ENCODE data around the gene OSBP.

DNA sequence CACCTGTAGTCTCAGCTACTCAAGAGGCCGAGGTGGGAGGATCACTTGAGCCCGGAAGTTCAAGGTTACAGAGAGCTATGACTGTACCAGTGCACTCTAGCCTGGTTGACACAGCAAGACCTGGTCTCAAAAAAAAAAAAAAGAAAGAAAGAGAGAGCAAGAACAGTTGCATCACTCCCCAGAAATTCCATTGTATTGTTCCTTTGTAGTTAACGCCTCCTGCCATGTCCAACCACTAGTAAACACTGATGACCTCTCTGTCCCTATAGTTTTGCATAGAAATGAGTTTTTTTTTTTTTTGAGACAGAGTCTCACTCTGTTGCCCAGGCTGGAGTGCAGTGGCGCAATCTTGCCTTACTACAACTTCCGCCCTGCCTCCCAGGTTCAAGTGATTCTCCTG is 42.5 kb upstream of the OSBP start:
- TF ChIP-seq, protein P1, sequence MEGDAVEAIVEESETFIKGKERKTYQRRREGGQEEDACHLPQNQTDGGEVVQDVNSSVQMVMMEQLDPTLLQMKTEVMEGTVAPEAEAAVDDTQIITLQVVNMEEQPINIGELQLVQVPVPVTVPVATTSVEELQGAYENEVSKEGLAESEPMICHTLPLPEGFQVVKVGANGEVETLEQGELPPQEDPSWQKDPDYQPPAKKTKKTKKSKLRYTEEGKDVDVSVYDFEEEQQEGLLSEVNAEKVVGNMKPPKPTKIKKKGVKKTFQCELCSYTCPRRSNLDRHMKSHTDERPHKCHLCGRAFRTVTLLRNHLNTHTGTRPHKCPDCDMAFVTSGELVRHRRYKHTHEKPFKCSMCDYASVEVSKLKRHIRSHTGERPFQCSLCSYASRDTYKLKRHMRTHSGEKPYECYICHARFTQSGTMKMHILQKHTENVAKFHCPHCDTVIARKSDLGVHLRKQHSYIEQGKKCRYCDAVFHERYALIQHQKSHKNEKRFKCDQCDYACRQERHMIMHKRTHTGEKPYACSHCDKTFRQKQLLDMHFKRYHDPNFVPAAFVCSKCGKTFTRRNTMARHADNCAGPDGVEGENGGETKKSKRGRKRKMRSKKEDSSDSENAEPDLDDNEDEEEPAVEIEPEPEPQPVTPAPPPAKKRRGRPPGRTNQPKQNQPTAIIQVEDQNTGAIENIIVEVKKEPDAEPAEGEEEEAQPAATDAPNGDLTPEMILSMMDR (conservative IDR thresholded peaks at IDR 0.05): no peak
- TF ChIP-seq EZH2 (IDR thresholded peaks at IDR 0.05; ENCODE audit: low read depth): no peak
